DOHH2 (cell line): ENCODE data around the gene TTC34.

Experiments used
- EZH2phosphoT487 ChIP-seq: fragments of 200-600 bp; sonication (generic); IDR thresholded peaks from 2 replicates; pipeline ENCODE4 v1.6.1; 2017; ENCODE audit warnings: borderline replicate concordance, mild to moderate bottlenecking, antibody characterized with exemption, low read length, moderate library complexity, mixed read lengths
- TF ChIP-seq, protein P1 (sequence below): fragments of 200-600 bp; sonication (generic); IDR thresholded peaks from one replicate; pipeline ENCODE4 v1.5.1; 2014; ENCODE audit warnings: antibody characterized with exemption, mild to moderate bottlenecking, low read depth, low read length; ENCODE audit not compliant: poor library complexity, severe bottlenecking

DNA sequence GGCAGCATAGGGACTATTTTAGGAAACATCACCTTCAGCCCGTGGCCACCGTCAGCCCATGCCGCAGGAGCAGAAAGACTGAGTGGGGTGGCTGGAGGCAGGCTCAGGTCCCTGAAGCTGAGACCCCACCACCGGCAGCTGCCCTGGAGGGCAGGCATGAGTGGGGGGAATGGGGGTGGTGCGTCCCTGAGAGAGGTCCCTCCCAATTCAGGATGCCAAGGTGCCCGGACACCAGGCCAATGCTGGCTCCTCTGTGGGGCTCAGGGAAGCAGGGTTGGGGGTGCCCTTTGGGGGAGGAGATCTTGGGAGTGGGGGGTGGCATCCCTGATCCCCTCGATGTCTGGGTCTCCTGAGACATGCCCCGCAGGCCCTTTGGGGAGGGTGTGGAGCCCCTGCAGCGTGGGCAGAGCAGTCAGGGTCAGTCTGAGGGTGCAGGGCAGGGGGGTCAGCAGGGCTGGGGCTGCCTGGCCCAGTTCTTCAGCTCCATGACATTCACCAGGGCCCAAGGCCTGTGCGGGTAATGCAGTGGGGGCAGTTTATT is 998 bp upstream of the TTC34 start:
- TF ChIP-seq, protein P1, sequence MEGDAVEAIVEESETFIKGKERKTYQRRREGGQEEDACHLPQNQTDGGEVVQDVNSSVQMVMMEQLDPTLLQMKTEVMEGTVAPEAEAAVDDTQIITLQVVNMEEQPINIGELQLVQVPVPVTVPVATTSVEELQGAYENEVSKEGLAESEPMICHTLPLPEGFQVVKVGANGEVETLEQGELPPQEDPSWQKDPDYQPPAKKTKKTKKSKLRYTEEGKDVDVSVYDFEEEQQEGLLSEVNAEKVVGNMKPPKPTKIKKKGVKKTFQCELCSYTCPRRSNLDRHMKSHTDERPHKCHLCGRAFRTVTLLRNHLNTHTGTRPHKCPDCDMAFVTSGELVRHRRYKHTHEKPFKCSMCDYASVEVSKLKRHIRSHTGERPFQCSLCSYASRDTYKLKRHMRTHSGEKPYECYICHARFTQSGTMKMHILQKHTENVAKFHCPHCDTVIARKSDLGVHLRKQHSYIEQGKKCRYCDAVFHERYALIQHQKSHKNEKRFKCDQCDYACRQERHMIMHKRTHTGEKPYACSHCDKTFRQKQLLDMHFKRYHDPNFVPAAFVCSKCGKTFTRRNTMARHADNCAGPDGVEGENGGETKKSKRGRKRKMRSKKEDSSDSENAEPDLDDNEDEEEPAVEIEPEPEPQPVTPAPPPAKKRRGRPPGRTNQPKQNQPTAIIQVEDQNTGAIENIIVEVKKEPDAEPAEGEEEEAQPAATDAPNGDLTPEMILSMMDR: no peak
- no peak for TF ChIP-seq EZH2phosphoT487
